ENCODE results near the gene ACOX1. TPM values are rescaled to one million over a fixed set of nuclear protein-coding genes. Genes with fewer than 3 reads are reported as not detected.
A peak's percentile ranks its signal among the peaks of the same experiment; 100 is the strongest.

Gene ACOX1
- total and polyA plus RNA-seq, 2 of the 13 experiments (the other 11 are each of a cell fraction or from before 2014, with no cell fraction given): 86.4 to 120 TPM

DNA sequence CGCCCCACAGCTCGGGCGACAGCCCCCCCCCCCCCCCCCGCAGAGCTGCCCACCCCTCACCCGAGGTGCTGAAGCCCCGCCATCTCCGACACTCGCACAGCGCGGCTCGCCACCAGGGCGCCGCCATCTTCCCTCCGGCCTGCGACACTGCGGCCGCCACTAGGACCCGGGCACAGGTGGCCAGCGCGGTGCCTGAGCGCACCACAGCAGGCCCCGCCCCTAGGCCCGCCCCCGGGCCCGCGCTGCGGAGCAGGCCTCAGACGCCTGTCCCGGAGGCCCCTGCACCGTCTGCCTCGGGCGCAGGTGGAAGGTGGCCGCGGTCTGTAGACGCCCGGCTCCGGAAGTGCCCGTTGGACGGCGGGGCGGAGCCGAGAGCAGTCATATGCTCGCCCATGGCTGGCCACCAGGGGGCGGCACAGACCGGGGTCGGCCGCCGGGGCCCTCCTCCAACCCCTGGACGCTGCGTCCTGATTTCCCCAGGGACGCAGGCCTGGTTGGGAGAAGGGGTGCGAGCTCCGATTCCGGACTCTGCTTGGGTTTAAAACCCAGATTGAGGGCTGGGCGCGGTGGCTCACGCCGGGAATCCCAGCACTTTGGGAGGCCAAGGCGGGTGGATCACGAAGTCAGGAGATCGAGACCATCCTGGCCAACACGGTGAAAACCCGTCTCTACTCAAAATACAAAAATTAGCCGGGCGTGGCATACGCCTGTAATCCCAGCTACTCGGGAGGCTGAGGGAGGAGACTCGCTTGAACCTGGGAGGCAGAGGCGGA is 74.0 kb downstream of the ACOX1 start, which contains the start of gene MRPL38 (continued):
- peak; percentile 15; the same call in 1 of the 2 replicates for TF ChIP-seq NR2F2 (IDR thresholded peaks at IDR 0.05; ENCODE audit: borderline replicate concordance, low read depth)
- no peak for TF ChIP-seq ZNF781 (CRISPR knock-in tag; IDR thresholded peaks at IDR 0.05; ENCODE audit: borderline replicate concordance, not compliant biosample characterization)
- TF ChIP-seq, protein P1, sequence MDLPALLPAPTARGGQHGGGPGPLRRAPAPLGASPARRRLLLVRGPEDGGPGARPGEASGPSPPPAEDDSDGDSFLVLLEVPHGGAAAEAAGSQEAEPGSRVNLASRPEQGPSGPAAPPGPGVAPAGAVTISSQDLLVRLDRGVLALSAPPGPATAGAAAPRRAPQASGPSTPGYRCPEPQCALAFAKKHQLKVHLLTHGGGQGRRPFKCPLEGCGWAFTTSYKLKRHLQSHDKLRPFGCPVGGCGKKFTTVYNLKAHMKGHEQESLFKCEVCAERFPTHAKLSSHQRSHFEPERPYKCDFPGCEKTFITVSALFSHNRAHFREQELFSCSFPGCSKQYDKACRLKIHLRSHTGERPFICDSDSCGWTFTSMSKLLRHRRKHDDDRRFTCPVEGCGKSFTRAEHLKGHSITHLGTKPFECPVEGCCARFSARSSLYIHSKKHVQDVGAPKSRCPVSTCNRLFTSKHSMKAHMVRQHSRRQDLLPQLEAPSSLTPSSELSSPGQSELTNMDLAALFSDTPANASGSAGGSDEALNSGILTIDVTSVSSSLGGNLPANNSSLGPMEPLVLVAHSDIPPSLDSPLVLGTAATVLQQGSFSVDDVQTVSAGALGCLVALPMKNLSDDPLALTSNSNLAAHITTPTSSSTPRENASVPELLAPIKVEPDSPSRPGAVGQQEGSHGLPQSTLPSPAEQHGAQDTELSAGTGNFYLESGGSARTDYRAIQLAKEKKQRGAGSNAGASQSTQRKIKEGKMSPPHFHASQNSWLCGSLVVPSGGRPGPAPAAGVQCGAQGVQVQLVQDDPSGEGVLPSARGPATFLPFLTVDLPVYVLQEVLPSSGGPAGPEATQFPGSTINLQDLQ (CRISPR knock-in tag; IDR thresholded peaks at IDR 0.05): peak; percentile 62; the same call in 1 of the 2 replicates
- peak; percentile 97 for TF ChIP-seq ZKSCAN8 (CRISPR knock-in tag; IDR thresholded peaks at IDR 0.05; ENCODE audit: borderline replicate concordance)
- TF ChIP-seq ZNF441 (CRISPR knock-in tag; IDR thresholded peaks at IDR 0.05; ENCODE audit: borderline replicate concordance): peak; percentile 97
- TF ChIP-seq, protein P2, sequence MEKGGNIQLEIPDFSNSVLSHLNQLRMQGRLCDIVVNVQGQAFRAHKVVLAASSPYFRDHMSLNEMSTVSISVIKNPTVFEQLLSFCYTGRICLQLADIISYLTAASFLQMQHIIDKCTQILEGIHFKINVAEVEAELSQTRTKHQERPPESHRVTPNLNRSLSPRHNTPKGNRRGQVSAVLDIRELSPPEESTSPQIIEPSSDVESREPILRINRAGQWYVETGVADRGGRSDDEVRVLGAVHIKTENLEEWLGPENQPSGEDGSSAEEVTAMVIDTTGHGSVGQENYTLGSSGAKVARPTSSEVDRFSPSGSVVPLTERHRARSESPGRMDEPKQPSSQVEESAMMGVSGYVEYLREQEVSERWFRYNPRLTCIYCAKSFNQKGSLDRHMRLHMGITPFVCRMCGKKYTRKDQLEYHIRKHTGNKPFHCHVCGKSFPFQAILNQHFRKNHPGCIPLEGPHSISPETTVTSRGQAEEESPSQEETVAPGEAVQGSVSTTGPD (CRISPR knock-in tag; IDR thresholded peaks at IDR 0.05): peak; percentile 83
- TF ChIP-seq, protein P3, sequence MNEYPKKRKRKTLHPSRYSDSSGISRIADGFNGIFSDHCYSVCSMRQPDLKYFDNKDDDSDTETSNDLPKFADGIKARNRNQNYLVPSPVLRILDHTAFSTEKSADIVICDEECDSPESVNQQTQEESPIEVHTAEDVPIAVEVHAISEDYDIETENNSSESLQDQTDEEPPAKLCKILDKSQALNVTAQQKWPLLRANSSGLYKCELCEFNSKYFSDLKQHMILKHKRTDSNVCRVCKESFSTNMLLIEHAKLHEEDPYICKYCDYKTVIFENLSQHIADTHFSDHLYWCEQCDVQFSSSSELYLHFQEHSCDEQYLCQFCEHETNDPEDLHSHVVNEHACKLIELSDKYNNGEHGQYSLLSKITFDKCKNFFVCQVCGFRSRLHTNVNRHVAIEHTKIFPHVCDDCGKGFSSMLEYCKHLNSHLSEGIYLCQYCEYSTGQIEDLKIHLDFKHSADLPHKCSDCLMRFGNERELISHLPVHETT (CRISPR knock-in tag; conservative IDR thresholded peaks at IDR 0.05): peak; percentile 98
- TF ChIP-seq, protein P4, sequence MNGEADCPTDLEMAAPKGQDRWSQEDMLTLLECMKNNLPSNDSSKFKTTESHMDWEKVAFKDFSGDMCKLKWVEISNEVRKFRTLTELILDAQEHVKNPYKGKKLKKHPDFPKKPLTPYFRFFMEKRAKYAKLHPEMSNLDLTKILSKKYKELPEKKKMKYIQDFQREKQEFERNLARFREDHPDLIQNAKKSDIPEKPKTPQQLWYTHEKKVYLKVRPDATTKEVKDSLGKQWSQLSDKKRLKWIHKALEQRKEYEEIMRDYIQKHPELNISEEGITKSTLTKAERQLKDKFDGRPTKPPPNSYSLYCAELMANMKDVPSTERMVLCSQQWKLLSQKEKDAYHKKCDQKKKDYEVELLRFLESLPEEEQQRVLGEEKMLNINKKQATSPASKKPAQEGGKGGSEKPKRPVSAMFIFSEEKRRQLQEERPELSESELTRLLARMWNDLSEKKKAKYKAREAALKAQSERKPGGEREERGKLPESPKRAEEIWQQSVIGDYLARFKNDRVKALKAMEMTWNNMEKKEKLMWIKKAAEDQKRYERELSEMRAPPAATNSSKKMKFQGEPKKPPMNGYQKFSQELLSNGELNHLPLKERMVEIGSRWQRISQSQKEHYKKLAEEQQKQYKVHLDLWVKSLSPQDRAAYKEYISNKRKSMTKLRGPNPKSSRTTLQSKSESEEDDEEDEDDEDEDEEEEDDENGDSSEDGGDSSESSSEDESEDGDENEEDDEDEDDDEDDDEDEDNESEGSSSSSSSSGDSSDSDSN (CRISPR knock-in tag; IDR thresholded peaks at IDR 0.05): peak; percentile 97
- TF ChIP-seq ZNF382 (CRISPR knock-in tag; IDR thresholded peaks at IDR 0.05; ENCODE audit: borderline replicate concordance): no peak
- no peak for TF ChIP-seq BHLHE40 (IDR thresholded peaks at IDR 0.05; ENCODE audit: low read length)
- TF ChIP-seq MIER2 (CRISPR knock-in tag; IDR thresholded peaks at IDR 0.05): peak; percentile 80
- peak; percentile 98 for TF ChIP-seq IRF2 (CRISPR knock-in tag; IDR thresholded peaks at IDR 0.05)
- TF ChIP-seq ZBTB1 (CRISPR knock-in tag; IDR thresholded peaks at IDR 0.05; ENCODE audit: borderline replicate concordance): peak; percentile 45; the same call in 1 of the 2 replicates
- no peak for TF ChIP-seq FOSL1 (CRISPR knock-in tag; IDR thresholded peaks at IDR 0.05; ENCODE audit: borderline replicate concordance)
- TF ChIP-seq, protein P5, sequence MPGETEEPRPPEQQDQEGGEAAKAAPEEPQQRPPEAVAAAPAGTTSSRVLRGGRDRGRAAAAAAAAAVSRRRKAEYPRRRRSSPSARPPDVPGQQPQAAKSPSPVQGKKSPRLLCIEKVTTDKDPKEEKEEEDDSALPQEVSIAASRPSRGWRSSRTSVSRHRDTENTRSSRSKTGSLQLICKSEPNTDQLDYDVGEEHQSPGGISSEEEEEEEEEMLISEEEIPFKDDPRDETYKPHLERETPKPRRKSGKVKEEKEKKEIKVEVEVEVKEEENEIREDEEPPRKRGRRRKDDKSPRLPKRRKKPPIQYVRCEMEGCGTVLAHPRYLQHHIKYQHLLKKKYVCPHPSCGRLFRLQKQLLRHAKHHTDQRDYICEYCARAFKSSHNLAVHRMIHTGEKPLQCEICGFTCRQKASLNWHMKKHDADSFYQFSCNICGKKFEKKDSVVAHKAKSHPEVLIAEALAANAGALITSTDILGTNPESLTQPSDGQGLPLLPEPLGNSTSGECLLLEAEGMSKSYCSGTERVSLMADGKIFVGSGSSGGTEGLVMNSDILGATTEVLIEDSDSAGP (CRISPR knock-in tag; IDR thresholded peaks at IDR 0.05; ENCODE audit: borderline replicate concordance): peak; percentile 98
